ENCODE data around the gene PLB1.

The PLB1 gene

DNA sequence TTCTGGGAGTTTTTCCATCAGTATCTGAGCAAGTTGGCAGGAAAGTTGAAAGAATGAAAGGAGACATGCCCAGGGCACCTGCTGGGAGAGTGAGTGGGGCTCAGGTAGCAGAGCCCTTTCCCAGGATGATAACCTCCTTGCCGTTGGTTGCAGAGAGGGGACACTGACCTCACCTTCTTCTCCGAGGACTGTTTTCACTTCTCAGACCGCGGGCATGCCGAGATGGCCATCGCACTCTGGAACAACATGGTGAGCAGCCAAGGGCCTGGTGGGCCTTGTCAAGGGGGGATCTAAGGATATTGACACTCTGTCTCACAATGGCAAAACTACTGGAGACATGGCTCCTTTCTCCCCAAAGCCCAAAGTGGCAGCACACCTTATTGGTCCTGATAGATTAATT is 136.9 kb downstream of the PLB1 start:
- no peak overlapping the region for H2AFZ ChIP-seq (ENCODE audit: low read depth, low read length)
- no peaks in the 10 kb centered on the region for H3K4me1 ChIP-seq (ENCODE audit: insufficient read depth, low read length)
- no peak overlapping the region for H3K4me2 ChIP-seq (ENCODE audit: insufficient read depth, low read length)
- H3K36me3 ChIP-seq (ENCODE audit: insufficient read depth, low read length): no peaks in the 10 kb centered on the region
- no peaks in the 10 kb centered on the region for H3K27me3 ChIP-seq (ENCODE audit: insufficient read depth, low read length, poor library complexity)
- H3K27ac ChIP-seq (ENCODE audit: low read length): no peak overlapping the region
- no peaks in the 10 kb centered on the region for H3K79me2 ChIP-seq (ENCODE audit: insufficient read depth, low read length)
- no peak overlapping the region for H3K4me3 ChIP-seq (ENCODE audit: low read depth in 1 of 2, low read length in 2 of 2)
- H3K9ac ChIP-seq (ENCODE audit: low read depth, low read length): no peak overlapping the region
- no peaks in the 10 kb centered on the region for H4K20me1 ChIP-seq (ENCODE audit: insufficient read depth, low read length)
- ATAC-seq (ENCODE audit: insufficient read depth, low read depth) (no peak), DNase-seq (no peak)
- TF ChIP-seq, protein P1, sequence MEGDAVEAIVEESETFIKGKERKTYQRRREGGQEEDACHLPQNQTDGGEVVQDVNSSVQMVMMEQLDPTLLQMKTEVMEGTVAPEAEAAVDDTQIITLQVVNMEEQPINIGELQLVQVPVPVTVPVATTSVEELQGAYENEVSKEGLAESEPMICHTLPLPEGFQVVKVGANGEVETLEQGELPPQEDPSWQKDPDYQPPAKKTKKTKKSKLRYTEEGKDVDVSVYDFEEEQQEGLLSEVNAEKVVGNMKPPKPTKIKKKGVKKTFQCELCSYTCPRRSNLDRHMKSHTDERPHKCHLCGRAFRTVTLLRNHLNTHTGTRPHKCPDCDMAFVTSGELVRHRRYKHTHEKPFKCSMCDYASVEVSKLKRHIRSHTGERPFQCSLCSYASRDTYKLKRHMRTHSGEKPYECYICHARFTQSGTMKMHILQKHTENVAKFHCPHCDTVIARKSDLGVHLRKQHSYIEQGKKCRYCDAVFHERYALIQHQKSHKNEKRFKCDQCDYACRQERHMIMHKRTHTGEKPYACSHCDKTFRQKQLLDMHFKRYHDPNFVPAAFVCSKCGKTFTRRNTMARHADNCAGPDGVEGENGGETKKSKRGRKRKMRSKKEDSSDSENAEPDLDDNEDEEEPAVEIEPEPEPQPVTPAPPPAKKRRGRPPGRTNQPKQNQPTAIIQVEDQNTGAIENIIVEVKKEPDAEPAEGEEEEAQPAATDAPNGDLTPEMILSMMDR (IDR thresholded peaks at IDR 0.05; ENCODE audit: borderline replicate concordance, extremely low read depth, low read length, poor library complexity, severe bottlenecking): no peak
- TF ChIP-seq EZH2 (IDR thresholded peaks at IDR 0.05; ENCODE audit: borderline replicate concordance, low read depth, low read length, severe bottlenecking): no peak
- no peaks in the 10 kb centered on the region for H3K9me3 ChIP-seq (ENCODE audit: insufficient read depth, low read length, severe bottlenecking)

DNA sequence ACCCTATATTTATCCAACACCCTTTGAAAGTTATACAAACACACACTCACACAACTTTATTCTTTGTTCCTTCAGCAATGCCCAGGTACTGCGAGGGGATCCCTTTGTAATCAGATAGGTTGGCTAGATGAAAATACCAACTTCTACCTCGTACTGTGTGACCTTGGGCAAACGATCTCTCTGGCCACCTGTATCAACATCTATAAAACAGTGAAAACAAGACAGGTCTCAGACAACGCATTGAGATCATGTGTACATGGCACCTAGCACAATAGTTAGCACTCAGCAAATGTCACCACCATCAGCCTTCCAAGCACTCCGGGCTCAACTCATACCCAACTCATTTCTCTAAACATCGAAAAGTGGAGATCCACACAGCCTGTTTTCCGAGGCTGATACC is 137.3 kb downstream of the PLB1 start:
- DNase-seq: no peak
- no peaks in the 10 kb centered on the region for H3K9me3 ChIP-seq (ENCODE audit: insufficient read depth, low read length, severe bottlenecking)
- no peak overlapping the region for H3K4me2 ChIP-seq (ENCODE audit: insufficient read depth, low read length)
- no peak overlapping the region for H3K27ac ChIP-seq (ENCODE audit: low read length)
- no peaks in the 10 kb centered on the region for H3K4me1 ChIP-seq (ENCODE audit: insufficient read depth, low read length)
- TF ChIP-seq, protein P1 (IDR thresholded peaks at IDR 0.05; ENCODE audit: borderline replicate concordance, extremely low read depth, low read length, poor library complexity, severe bottlenecking): no peak
- TF ChIP-seq EZH2 (IDR thresholded peaks at IDR 0.05; ENCODE audit: borderline replicate concordance, low read depth, low read length, severe bottlenecking): no peak
- H3K79me2 ChIP-seq (ENCODE audit: insufficient read depth, low read length): no peaks in the 10 kb centered on the region
- no peaks in the 10 kb centered on the region for H3K36me3 ChIP-seq (ENCODE audit: insufficient read depth, low read length)
- ATAC-seq (ENCODE audit: insufficient read depth, low read depth): no peak
- H3K4me3 ChIP-seq (ENCODE audit: low read depth in 1 of 2, low read length in 2 of 2): no peak overlapping the region
- H3K27me3 ChIP-seq (ENCODE audit: insufficient read depth, low read length, poor library complexity): no peaks in the 10 kb centered on the region
- no peaks in the 10 kb centered on the region for H4K20me1 ChIP-seq (ENCODE audit: insufficient read depth, low read length)
- H2AFZ ChIP-seq (ENCODE audit: low read depth, low read length): no peak overlapping the region
- H3K9ac ChIP-seq (ENCODE audit: low read depth, low read length): no peak overlapping the region

DNA sequence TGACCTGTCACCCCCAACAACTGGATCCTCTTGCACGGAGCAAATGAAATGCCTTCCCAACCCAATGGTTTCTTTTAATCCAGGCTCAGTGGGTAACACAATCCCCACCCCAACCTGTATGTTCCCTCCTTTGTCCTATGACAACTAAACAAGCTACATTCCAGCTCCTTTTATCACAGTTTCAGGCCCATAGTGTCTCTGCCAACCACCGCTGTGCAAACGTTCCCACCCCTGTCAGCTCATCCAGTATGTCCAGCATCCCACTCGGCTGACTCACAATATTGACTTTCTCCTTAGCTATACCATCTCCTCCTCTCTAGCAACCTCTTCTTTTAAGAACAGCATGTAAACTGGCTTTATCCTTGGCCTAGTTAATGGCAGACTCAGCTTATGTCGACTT is 137.9 kb downstream of the PLB1 start:
- DNase-seq (no peak), ATAC-seq (ENCODE audit: insufficient read depth, low read depth) (no peak)
- Histone ChIP-seq H3K9ac (ENCODE audit: low read depth, low read length) (no peak overlapping the region), H2AFZ (ENCODE audit: low read depth, low read length) (no peak overlapping the region), H3K4me1 (ENCODE audit: insufficient read depth, low read length) (no peaks in the 10 kb centered on the region), H3K27ac (ENCODE audit: low read length) (no peak overlapping the region), H3K9me3 (ENCODE audit: insufficient read depth, low read length, severe bottlenecking) (no peaks in the 10 kb centered on the region), H3K36me3 (ENCODE audit: insufficient read depth, low read length) (no peaks in the 10 kb centered on the region), H3K79me2 (ENCODE audit: insufficient read depth, low read length) (no peaks in the 10 kb centered on the region), H4K20me1 (ENCODE audit: insufficient read depth, low read length) (no peaks in the 10 kb centered on the region), H3K4me2 (ENCODE audit: insufficient read depth, low read length) (no peak overlapping the region), H3K27me3 (ENCODE audit: insufficient read depth, low read length, poor library complexity) (no peaks in the 10 kb centered on the region), H3K4me3 (ENCODE audit: low read depth in 1 of 2, low read length in 2 of 2) (no peak overlapping the region)
- no peak for TF ChIP-seq EZH2 (IDR thresholded peaks at IDR 0.05; ENCODE audit: borderline replicate concordance, low read depth, low read length, severe bottlenecking)
- TF ChIP-seq, protein P1 (IDR thresholded peaks at IDR 0.05; ENCODE audit: borderline replicate concordance, extremely low read depth, low read length, poor library complexity, severe bottlenecking): no peak

DNA sequence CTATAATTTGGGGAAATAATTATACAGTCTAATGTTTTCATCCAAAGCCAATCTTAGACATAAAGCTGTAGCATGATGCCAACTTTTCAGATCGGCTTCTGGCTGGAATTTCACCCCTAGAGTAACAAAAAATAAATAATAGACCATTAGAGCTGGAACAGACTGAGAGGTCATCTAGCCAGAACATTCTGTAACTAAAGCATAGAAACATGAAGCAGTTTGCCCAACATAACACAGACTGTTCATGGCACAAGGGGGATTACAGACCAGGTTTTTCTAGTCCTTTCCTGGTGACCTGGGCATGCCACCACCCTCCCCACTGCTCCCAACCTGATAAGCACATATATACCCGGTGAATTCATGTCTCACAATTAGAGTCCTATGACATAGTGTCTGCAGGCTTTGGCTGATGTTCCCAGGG is 139.3 kb downstream of the PLB1 start:
- Histone ChIP-seq H2AFZ (ENCODE audit: low read depth, low read length) (no peak overlapping the region), H3K9me3 (ENCODE audit: insufficient read depth, low read length, severe bottlenecking) (no peaks in the 10 kb centered on the region), H3K79me2 (ENCODE audit: insufficient read depth, low read length) (no peaks in the 10 kb centered on the region), H3K4me1 (ENCODE audit: insufficient read depth, low read length) (no peaks in the 10 kb centered on the region), H3K27ac (ENCODE audit: low read length) (no peak overlapping the region), H3K4me3 (ENCODE audit: low read depth in 1 of 2, low read length in 2 of 2) (no peak overlapping the region), H4K20me1 (ENCODE audit: insufficient read depth, low read length) (no peaks in the 10 kb centered on the region), H3K9ac (ENCODE audit: low read depth, low read length) (no peak overlapping the region), H3K36me3 (ENCODE audit: insufficient read depth, low read length) (no peaks in the 10 kb centered on the region), H3K4me2 (ENCODE audit: insufficient read depth, low read length) (no peak overlapping the region), H3K27me3 (ENCODE audit: insufficient read depth, low read length, poor library complexity) (no peaks in the 10 kb centered on the region)
- TF ChIP-seq, protein P1 (IDR thresholded peaks at IDR 0.05; ENCODE audit: borderline replicate concordance, extremely low read depth, low read length, poor library complexity, severe bottlenecking): no peak
- TF ChIP-seq EZH2 (IDR thresholded peaks at IDR 0.05; ENCODE audit: borderline replicate concordance, low read depth, low read length, severe bottlenecking): no peak
- ATAC-seq (ENCODE audit: insufficient read depth, low read depth): no peak
- no peak for DNase-seq

Measured in DND-41 (cell line).